Middle frontal gyrus (tissue), 1 donor: ENCODE results near the gene TPPP.
"Not testable (repeated sequence)": the region's sequence is repeated elsewhere in the genome, so short reads cannot be mapped to it uniquely, and the experiment has no call there.

ENCODE experiments used
- DNase-seq: peaks from one replicate; pipeline ENCODE4 v3.0.0-alpha.2; 2015; ENCODE audit warnings: low spot score; ENCODE audit errors: extremely low spot score

TPPP gene

DNA sequence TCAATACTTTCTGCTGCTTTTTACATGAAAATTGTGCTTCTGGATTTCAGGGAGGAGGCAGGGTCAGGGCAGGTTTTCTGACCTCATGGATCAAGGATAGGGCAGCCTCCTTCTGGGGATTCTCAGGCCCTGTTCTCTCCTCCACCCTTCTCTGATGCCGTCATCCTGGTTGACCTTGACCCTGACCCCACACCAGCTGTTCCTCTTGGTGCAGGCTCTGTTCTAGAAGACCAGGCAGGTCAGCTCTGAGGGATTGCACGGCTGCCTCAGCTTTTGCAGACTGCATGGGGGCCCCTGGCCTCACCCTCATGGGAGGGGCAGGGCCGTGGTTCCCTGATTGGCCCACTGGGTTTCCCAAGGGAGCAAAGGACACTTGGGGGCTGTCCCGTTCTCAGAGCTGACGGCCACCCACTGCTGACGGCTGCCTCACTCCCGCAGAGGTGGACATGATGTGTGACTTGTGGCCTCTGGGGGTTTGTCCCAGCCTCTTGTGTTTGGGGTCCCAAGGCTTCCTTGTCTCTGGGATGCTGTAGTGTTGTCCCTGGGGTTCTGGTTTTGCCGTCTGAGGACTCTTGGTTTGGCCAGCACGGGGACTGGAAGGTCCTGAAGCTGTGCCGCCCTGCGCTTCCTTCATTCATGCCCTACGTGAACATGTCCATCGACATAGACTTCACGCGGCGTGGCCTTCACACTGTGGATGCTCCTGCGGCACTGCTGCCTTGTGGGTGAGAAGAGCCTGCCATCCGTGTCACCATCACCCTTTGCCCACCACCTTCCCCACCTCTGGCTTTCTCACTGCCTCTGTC, 46.6 kb downstream of the TPPP start:
- DNase-seq = no peak

DNA sequence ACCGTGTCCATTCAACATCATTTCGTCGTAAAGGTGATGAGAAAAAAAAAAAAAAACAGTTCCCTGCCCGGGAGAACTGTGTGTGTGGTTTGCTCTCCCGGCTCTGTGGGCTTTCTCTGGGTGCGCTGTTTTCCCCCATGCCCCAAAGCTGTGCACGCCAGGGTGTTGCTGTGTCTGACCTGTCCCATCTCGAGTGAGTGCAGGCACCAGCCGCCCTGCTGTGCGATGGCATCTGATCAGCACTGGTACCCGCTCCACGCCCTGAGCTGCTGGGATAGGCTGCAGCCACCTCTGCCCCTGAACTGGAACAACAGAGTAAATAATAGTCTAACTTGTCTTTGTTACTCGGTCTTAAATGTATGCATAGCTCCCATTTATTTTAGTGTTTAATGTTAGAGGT, 47.7 kb downstream of the TPPP start:
- DNase-seq = no peak

DNA sequence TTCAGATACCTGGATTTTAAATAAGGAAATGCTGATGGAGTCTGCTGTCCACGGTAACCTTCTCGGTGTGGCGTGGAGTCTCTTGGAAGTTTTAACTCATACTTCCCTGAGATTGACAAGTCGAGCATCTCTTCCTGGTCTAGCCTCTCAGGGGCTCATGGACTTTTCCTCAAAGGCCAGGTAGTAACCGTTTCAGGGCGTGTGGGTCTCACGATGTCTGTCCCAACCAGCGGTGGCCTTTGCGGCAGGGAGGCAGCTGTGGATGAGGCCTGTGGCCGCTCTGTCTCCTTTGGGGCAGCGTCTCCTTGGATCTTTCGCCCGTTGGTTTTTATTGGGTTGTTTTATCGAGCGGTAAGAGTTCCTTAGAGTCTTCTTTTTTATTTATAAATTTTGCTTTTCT, 48.2 kb downstream of the TPPP start:
- no peak for DNase-seq

DNA sequence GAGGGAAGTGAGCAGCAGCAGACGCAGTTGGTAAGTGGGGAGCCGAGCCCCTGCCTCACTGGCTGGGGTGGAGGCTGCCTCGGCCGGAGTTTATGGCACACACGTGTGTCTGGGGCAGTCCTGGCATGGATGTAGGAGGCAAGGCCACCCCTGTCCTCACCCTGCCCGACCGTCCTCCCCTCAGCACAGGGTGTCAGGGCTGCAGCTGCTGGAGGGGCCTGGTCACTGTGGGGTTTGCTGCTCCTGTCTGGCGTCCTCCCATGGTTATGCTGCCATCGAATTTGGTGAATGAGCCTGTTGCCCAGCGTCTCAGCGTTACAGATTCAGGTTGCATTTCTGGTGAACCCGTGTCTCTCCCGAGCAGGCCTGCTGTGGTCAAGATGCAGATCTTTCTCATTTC, 48.6 kb downstream of the TPPP start:
- DNase-seq = no peak

DNA sequence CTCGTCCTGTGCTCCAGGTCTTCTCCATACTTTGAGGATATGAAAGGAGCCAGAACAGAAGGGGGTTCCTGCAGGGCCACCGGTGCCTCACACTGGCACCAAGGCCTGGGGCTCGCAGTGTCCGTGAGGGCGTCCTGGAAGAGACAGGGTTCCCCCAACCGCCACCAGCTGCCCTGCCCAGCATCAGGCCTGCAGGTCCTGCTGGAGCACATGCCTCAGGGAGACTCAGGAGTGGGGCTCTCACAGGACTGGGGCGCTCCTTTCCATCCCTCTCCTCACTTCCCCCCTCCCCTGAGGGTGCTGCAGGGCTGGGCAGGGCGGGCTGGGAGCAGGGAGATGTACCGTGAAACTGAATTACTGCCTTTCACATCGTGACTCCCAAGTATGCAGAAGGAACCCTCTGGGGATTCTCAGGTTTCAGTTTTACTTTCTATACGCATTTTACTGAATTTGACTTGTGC, 49.3 kb downstream of the TPPP start:
- DNase-seq = no peak

DNA sequence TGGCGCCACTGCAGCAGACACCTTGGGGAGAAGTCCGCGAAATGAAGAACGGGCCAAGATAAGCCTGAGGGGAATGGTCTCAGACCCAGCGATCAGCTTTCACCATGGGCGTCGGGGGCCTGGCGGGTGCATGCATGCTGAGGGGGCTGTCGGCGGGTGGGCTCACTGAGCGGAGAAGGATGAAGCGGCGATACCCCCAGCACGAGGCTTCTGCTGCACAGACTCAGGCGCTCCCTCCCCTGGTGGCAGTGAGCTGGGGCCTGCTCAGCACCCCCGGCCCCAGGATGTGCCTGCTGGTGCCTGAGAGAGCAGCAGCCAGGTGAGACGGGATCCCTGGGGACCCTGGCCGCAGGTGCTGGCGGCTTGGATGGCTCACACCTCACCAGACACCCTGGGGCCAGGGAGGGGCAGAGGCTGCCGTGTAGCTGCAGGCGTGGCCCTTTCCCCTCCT, 49.8 kb downstream of the TPPP start:
- DNase-seq = no peak

DNA sequence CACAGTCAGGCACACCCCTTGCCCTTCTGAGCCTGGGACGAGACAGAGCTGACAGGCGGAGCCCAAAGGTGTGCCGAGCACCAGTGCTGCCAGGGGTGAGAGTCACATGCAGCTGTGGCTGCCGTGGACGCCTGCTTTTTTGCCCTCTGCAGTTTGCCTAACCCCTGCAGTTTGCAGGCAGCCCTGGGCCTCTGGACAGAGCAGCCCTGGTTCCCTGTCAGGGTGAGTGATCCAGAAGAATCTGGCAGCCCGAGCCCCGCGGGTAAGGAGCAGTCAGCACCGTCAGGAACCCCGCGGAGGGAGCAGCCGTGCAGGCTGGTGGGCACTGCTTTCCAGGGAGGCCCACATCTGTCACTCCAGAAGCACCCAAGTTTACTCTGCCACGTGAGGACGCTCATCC, 50.7 kb downstream of the TPPP start:
- DNase-seq = no peak

DNA sequence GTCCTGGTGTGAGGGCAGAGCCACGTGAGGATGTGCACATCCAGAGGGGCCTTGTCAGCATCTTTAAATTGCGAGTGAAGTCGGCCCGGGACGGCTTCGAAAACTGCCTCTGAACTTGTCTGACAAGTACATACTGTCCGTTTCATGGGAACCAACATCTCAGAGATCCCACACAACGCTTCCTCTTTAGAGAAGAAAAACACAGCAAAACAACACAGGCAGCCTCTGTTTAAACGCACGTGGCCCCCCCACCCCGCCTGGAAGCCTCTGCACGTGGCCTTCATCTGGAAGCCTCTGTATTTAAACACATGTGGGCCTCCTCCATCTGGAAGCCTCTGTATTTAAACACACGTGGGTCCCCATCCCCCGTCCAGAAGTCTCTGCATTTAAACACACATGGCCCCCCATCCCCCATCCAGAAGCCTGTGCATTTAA, 51.8 kb downstream of the TPPP start:
- DNase-seq = no peak

DNA sequence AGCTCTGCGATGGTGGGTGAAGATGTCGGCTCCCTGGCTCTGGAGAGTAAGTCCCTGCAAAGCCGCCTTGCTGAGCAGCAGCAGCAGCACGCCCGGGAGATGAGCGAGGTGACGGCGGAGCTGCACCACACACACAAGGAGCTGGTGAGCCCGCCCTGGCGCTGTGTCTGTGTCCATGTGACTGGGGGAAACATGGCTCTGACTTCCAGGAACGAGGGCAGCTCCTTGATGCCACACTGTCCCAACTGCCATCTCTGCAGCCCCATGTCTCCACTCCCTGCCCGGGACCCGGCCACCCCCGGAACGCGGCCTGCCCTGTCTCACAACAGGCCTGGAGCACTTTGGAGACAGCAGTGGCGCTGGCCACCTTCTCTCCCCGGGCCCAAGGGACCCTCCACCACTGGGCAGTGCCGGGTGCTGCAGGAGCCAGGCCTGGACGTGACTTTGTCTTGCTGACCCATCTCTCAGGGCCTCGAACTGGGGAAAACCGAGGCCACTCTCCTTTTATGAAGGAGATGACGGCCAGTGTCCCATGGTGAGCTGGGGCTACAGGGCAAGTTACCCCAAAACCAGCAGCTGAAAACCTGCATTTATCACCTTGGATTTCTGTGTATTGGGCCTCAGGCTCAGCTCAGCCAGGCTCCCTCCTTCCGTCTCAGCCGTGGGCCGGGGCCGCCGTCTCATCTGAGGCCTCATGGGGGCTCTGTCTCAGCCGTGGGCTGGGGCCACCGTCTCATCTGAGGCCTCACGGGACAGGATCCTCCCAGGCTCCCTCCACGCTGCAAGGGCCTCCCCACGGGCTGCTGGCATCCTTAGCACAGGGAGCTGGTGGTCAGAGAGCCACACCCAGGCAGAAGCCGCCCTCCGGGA, 52.5 kb downstream of the TPPP start:
- DNase-seq = no peak

DNA sequence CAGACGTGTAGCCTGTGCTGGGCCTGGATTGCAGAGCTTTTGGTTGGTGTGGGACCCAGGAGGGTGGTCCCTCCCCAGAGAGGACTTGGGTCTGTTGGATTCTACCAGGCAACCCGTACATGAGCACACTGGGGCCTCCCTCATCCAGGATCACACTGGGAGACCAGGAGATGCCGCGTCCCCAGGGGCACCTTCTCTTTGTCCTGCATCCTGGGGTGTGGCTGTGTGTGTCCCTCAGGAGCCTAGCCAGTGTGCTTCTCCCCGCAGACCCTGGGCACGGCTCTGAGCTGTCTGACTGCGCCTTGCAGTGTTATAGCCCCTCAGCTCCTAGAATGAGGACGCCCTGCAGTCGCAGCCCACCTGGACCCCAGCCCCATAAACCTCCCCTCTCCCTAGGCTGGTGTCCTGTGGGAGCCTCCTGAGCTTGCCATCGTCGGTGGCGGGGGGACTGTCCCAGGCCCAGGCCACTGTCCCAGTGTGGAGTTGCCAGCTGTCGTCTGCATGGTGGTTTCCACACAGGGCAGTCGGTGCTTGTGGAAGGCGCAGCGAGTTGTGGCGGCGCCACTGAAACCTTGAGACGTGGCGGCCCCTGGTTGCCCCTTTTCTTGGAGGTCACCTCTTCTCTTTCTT, 53.5 kb downstream of the TPPP start:
- no peak for DNase-seq

DNA sequence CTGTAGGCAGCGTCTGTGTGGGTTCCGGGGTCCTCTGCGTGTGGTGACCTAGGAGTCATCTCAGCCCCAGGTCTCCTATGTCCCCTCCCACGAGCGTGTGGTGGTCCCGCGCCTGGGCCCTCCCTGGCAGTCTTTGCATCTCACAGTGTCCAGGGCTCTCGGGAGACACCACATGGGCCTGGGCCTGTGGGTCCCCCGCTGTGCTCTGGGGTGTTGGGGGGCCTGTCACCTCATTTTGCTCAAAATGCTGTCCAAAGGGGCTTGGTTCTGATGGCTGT, 54.0 kb downstream of the TPPP start:
- DNase-seq = no peak

DNA sequence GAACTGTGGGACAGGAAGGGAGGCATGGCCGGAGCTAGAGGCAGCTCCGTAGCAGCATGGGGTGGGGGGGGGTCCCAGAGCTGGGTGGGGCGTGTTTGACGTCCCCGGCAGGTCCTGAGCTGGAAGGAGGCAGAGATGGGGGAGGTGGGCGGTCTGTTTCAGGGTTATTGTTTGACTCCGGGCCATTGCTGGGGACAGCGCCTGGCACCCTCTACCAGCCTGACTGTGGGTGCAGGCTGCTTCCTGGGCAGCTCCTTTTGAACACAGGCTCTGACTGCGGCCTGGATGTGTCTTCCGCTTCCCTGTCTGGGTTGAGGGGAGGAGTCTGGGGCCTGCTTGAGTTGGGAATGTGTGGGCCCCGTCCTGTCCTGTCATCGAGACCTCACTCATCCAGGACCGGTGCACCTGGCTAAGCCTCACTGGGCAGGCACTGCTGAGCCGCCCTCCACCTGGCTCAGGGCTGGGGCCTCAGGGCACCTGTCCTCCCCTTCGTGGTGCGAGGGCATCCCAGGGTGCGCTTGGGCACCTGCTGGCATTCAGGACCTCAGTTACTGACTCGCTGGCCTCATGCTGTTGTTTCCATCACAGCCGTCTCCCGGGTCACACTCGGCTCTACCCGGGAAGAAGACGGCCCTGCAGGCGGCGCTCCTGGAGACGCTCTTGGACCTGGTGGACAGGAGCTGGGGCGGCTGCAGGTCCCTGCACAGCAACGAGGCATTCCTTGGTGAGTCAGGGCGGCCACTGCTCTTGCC, 54.5 kb downstream of the TPPP start:
- DNase-seq = no peak

DNA sequence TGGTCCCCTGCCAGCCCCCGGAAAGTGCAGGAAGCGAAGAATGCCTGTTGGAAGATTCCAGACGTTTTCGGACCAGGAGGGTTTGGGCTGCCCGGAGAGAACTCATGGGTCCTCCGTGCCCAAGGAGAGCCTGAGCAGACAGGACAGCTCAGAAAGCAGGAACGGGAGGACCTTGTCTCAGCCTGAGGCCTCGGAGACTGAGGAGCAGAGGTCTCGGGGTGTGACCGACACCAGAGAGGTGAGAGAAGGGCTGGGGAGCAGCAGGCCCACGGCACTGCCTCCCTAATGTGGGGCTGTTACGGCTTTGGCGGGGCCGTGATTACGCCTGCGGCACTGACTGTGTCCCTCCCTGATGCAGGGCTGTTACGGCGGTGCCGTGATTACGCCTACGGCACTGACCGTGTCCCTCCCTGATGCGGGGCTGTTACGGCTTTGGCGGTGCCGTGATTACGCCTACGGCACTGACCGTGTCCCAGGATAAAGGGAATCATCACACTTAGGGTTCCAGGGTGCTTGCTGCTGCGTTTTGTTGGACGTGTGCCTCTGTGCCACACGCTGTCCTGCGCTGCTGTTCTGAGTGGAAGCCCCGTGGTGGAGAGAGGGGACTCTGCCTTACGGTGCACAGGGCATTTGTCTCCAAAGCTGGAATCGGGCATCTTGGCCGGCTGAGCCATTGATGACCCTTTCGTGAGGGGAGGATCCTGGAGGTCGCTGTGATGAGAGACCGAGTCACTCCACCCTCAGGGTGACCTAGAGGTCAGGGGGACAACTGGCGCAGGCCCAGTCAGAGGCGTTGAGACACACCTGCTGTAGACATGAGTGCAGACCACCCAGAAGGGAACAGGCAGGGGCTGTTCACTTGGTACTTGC, 55.3 kb downstream of the TPPP start:
- DNase-seq = no peak

DNA sequence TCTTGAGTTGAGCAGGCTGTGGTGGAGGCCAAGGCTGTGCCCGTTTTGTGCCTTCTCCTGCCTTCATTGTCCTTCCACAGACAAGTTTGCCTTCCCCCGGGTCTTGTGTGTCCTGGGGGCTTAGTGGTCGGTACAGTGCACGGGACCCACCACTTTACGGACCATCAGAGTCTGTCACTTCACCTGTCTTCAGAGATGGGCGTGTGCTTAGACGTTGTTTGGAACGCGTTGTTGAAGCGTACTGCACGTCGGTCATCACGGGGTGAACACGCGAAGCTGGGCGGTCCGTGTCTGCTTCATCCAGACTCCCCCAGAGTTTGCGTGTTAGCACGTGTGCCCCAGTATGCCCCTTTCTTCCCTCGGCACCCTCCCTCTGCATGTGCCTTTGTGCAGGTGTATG, 56.2 kb downstream of the TPPP start:
- DNase-seq = no peak

DNA sequence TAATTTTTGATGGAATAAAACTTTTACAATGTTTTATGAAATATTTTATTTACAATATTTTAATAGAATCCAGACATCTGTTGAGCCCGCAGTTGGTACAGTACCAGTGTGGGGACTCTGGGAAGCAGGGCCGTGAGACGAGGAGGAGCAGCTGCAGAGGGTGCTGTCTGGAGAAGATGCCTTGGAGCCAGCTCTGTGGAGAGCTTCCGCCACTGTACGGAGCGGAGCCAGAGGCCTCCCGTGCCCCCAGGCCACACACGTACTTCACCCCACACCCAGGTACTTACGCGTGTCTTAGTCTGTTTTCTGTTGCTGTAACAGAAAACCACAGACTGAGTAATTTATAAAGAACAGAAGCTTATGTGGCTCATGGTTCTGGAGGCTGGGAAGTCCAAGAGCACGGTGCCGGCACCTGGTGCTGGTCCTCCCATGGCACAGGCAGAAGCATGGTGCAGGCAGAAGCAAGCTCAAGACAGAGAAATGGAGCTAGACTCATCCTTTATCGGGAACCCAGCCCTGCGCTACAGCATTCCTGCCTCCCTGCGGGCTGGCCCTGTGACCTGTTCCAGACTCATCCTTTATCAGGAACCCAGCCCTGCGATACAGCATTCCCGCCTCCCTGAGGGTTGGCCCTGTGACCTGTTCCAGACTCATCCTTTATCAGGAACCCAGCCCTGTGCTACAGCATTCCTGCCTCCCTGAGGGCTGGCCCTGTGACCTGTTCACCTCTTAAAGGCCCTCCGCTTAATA, 57.7 kb downstream of the TPPP start:
- DNase-seq = no peak

DNA sequence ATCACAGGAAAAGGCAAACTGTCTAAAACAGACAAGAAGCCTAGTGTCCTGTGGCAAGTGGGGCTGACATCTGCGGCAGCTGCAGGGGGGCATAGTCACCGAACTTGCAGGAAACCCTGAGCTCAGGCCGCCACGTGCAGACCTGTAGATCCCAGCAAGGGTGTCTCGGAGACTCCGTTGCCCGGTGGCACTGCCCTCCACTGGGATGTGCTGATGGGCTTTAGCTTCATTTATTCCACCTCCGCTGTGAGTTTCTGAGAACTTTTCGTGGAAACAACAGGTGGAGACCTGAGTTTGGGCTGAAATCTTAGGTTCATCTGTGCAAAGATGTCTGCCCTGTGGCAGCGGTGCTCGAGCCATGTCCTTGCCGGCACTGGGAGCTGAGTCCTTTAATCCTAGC, 59.0 kb downstream of the TPPP start:
- DNase-seq = no peak

DNA sequence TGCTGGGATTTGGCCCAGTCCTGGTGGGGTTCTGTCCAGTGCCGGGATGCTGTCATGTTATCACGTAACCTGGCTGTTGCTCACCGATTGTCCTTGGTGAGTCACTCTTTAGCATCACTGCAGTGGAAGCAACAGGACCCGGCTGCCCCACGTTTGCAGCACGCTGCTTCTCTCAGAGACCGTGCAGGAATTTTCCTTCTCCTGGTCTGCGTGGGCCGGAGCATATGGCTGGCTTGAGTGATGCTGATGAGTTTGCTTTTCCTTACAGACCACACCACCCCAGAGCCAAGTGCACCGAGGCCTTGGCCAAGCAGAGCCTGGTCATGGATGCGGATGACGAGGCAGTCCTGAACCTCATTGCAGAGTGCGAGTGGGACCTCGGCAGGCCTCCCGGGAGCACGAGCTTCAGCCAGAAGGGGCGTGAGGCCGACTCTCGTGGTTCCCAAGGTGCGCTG, 59.6 kb downstream of the TPPP start:
- no peak for DNase-seq

DNA sequence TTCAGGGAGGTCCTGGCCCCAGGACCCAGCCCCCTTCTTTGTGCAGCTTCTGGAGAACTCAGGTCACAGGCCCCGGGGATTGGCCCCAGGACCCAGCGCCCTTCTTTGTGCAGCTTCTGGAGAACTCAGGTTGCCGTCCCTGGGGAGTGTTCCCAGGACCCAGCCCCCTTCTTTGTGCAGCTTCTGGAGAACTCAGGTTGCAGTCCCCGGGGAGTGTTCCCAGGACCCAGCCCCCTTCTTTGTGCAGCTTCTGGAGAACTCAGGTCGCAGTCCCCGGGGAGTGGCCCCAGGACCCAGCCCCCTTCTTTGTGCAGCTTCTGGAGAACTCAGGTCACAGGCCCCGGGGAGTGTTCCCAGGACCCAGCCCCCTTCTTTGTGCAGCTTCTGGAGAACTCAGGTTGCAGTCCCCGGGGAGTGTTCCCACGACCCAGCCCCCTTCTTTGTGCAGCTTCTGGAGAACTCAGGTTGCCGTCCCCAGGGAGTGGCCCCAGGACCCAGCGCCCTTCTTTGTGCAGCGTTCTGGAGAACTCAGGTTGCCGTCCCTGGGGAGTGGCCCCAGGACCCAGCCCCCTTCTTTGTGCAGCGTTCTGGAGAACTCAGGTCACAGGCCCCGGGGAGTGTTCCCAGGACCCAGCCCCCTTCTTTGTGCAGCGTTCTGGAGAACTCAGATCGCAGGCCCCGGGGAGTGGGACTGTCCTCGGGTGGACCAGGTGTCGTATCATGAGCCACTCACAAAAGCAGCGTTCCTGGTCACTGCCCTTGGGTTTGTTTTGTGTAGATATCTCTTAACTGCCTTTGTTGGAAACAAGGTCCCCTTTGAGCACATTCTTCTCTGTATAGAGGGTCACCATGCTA, 64.6 kb downstream of the TPPP start:
- DNase-seq = not testable (repeated sequence)

DNA sequence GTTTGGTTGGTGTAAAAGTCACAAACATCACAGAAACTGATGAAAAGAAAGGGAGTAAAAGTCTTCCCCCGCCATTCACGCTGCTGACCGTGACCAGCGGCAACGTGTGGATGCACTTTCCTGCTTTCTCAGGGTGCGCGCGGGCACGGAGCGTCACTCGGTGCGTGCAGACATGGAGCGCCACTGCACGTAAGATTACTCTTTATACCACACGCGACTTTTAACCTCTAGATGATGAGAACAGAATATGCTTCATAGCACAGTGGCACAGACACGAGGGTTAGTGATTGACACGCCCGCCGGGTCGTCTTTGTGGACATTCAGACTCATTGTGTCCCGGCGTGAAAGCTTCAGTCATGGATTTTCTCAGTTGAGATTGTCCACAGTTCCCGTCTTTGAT, 65.3 kb downstream of the TPPP start:
- no peak for DNase-seq
